Motor neuron (in vitro differentiated cells): ENCODE results near the gene GGT7. TPM values are rescaled to one million over a fixed set of nuclear protein-coding genes. Genes with fewer than 3 reads are reported as not detected.
A peak's percentile ranks its signal among the peaks of the same experiment; 100 is the strongest.

Experiments
- ATAC-seq, 8 experiments: fragments of 200-7000 bp; cut with Tn5 transposase; replicated peaks in 6 of 8; 2 replicates each; pipeline ENCODE4 v1.8.0; 2021; ENCODE audit warnings: mild to moderate bottlenecking in 8 of 8, moderate library complexity in 8 of 8
- H3K27ac ChIP-seq, 2 donors: fragments of 250-450 bp; sonication (Bioruptor Pico); 2 replicates each; pipeline ENCODE4 v1.9.0; 2021; ENCODE audit warnings: antibody characterized with exemption in 2 of 2, mild to moderate bottlenecking in 2 of 2, moderate library complexity in 1 of 2
- H3K4me1 ChIP-seq, 2 donors: fragments of 250-450 bp; sonication (Bioruptor Pico); replicated peaks in 1 of 2; 2 replicates each; pipeline ENCODE4 v1.6.1; 2021; ENCODE audit warnings: antibody characterized with exemption in 2 of 2, mild to moderate bottlenecking in 2 of 2, moderate library complexity in 1 of 2
- H3K4me3 ChIP-seq, 5 donors: fragments of 250-450 bp; sonication (Bioruptor Pico); 2 replicates each; pipeline ENCODE4 v1.9.0; 2021; ENCODE audit warnings: antibody characterized with exemption in 5 of 5, mild to moderate bottlenecking in 5 of 5, moderate library complexity in 4 of 5
- WGBS, 10 experiments: fragments of 450-650 bp; shearing (Covaris generic); methylation state at CpG; one replicate each; pipeline ENCODE4 v1.0.0; 2022; 5-methylcytosine and 5-hydroxymethylcytosine counted together
- in situ Hi-C, 9 experiments: fragments of 400-800 bp; cut with MboI; loops; one replicate each; pipeline ENCODE4 v1.15.0; 2021; ENCODE audit warnings: low sequenced_read_pairs in 9 of 9, low pct_unique_long_range_greater_than_20kb in 2 of 9; ENCODE audit not compliant: unreplicated experiment in 9 of 9
- total RNA-seq, 8 experiments: library from RNA; unstranded; fragments of 300-600 nt; gene quantifications; 2 replicates each; pipeline versions ENCODE4 v1.2.3 to v1.2.4, GENCODE V29; 2022

The GGT7 gene
- total RNA-seq, 8 experiments from 2014 or later = 8.3 to 29.5 (median 23.2) TPM

GRCh38 chr20:34797012-34797995 lies 75.4 kb downstream of the GGT7 start:
- peak in 1 of 8 experiments; percentile 62 for ATAC-seq
- H3K4me1 ChIP-seq = no peaks in the 10 kb centered on the region
- WGBS, 10 experiments = 83 to 100% (median 100%) methylated on average over 1 to 4 of the region's 8 CpGs; no CpG with 5 or more reads in 2 of the 10 experiments
- no peak overlapping the region for H3K27ac ChIP-seq
- no peak overlapping the region for H3K4me3 ChIP-seq
- in situ Hi-C loops = no loop called here

Other genes starting within 250 kb of the GGT7 start
- gene PIGU, start 195.8 kb downstream of the GGT7 start, total RNA-seq = 10 to 100 TPM; 13.4 to 30.9 (median 26.7) TPM
- gene TP53INP2, start 168.5 kb downstream of the GGT7 start, total RNA-seq = 10 to 100 TPM in 5 of 8 experiments, 1 to 10 TPM in 3; 3.7 to 15.3 (median 11.0) TPM
- 10 to 100 TPM in 7 of 8 experiments, 1 to 10 TPM in 1; 6.6 to 25.6 (median 19.2) TPM for gene NCOA6, start 47.2 kb downstream of the GGT7 start, total RNA-seq
- 10 to 100 TPM; 12.3 to 30.9 (median 15.9) TPM for gene ACSS2, start 3.8 kb upstream of the GGT7 start, total RNA-seq
- 100 to 1,000 TPM in 1 of 8 experiments, 10 to 100 TPM in 7; 21.1 to 104 (median 33.8) TPM for gene GSS, start 83.0 kb upstream of the GGT7 start, total RNA-seq
- 1 to 10 TPM in 5 of 8 experiments, under 1 TPM in 3; 0.76 to 3.0 (median 1.5) TPM for gene MYH7B, start 83.0 kb upstream of the GGT7 start, total RNA-seq
- 10 to 100 TPM; 39.2 to 65.1 (median 48.1) TPM for gene TRPC4AP, start 220.0 kb upstream of the GGT7 start, total RNA-seq